PC-9 (cell line): ENCODE results near the gene JKAMP. TPM values are rescaled to one million over a fixed set of nuclear protein-coding genes. Genes with fewer than 3 reads are reported as not detected.

Source experiments
- BruUV-seq: library from RNA; stranded (reverse); fragments of 400-500 nt; replicated peaks from 2 replicates; lab custom pipeline; 2021; lab: Mats Ljungman, UMichigan
- CTCF ChIA-PET: fragments of 300-600 bp; sonication (Branson Sonifier 250); formaldehyde crosslinking; loops from one replicate; lab custom pipeline; 2022; ENCODE audit warnings: antibody characterized with exemption; lab: Charles Lee
- POLR2A ChIA-PET: fragments of 300-600 bp; sonication (Branson Sonifier 250); formaldehyde crosslinking; loops from one replicate; lab custom pipeline; 2022; ENCODE audit warnings: antibody characterized with exemption; ENCODE audit not compliant: unreplicated experiment; lab: Charles Lee
- DNase-seq, 2 experiments: peaks; one replicate each; pipeline versions ENCODE4 v3.0.0 to v3.0.0-alpha.2; 2015 to 2022; ENCODE audit warnings: mixed read lengths in 1 of 2
- H2AFZ ChIP-seq: fragments of 200-600 bp; sonication (generic); 2 replicates; pipeline ENCODE4 v1.8.1; 2017; ENCODE audit warnings: antibody characterized with exemption
- H3F3A ChIP-seq: fragments of 200-600 bp; sonication (generic); 2 replicates; pipeline ENCODE4 v1.8.1; 2017; ENCODE audit warnings: antibody characterized with exemption, mild to moderate bottlenecking, low read depth; ENCODE audit not compliant: insufficient read depth
- H3K27ac ChIP-seq: fragments of 200-600 bp; sonication (generic); 2 replicates; pipeline ENCODE4 v1.6.1; 2016; ENCODE audit warnings: mixed run types
- H3K27me3 ChIP-seq: fragments of 200-600 bp; sonication (generic); 2 replicates; pipeline ENCODE4 v1.6.1; 2016; ENCODE audit warnings: low read depth, mixed run types; ENCODE audit not compliant: insufficient read depth
- H3K36me3 ChIP-seq: fragments of 200-600 bp; sonication (generic); 2 replicates; pipeline ENCODE4 v1.6.1; 2016; ENCODE audit warnings: low read depth, mixed run types
- H3K4me1 ChIP-seq: fragments of 200-600 bp; sonication (generic); replicated peaks from 2 replicates; pipeline ENCODE4 v1.6.1; 2016; ENCODE audit warnings: mixed run types; ENCODE audit not compliant: insufficient read depth
- H3K4me2 ChIP-seq: fragments of 200-600 bp; sonication (generic); 2 replicates; pipeline ENCODE4 v1.6.1; 2017; ENCODE audit warnings: mixed run types
- H3K4me3 ChIP-seq: fragments of 200-600 bp; sonication (generic); 2 replicates; pipeline ENCODE4 v1.6.1; 2016; ENCODE audit warnings: mixed run types
- H3K79me2 ChIP-seq: fragments of 200-600 bp; sonication (generic); 2 replicates; pipeline ENCODE4 v1.6.1; 2017; ENCODE audit warnings: low read depth, mixed run types
- H3K9me2 ChIP-seq: fragments of 200-600 bp; sonication (generic); 2 replicates; pipeline ENCODE4 v1.8.1; 2017; ENCODE audit warnings: mild to moderate bottlenecking; ENCODE audit not compliant: insufficient read depth
- H3K9me3 ChIP-seq: fragments of 200-600 bp; sonication (generic); 2 replicates; pipeline ENCODE4 v1.8.1; 2016; ENCODE audit warnings: low read depth; ENCODE audit not compliant: insufficient read depth
- H4K20me1 ChIP-seq: fragments of 200-600 bp; sonication (generic); 2 replicates; pipeline ENCODE4 v1.8.1; 2017; ENCODE audit not compliant: insufficient read depth
- EZH2 ChIP-seq: fragments of 200-600 bp; sonication (generic); IDR thresholded peaks from 2 replicates; pipeline ENCODE4 v1.8.0; 2017; ENCODE audit warnings: antibody characterized with exemption, low read depth
- intact Hi-C: fragments of 100-400 bp; cut with micrococcal nuclease; formaldehyde crosslinking; loops from one replicate; pipeline ENCODE4 v1.10.0; 2022; ENCODE audit not compliant: unreplicated experiment
- total RNA-seq: library from RNA; stranded (reverse); gene quantifications from 2 replicates; pipeline ENCODE4 v1.2.3, GENCODE V29; 2021
- TF ChIP-seq, protein P1 (sequence below): fragments of 200-600 bp; sonication (generic); conservative IDR thresholded peaks from 2 replicates; pipeline ENCODE4 v1.6.1; 2017; ENCODE audit warnings: mixed run types, antibody characterized with exemption, mild to moderate bottlenecking, moderate library complexity

JKAMP gene
- total RNA-seq, 1 experiment from 2014 or later, result 60.1 TPM

DNA sequence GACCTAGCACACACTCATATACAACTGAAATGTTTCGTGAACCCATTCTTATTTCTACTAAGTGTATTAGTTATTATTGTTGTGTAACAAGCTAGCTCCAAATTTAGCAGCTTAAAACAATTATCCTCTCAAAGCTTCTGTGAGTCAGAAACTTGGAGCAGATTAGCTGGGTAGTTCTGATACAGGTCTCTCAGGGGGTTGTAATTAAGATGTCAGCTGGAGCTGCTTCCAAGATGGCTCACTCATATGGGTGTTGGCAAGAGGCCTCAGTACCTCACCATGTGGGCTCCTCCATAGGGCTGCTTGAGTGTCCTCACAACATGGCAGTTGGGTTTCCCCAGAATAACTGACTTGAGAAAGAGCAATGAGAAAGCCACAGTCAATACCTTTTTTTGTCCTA, 28.9 kb upstream of the JKAMP start:
- H3K79me2 ChIP-seq, result no peaks in the 10 kb centered on the region
- no peak overlapping the region for H3K4me2 ChIP-seq
- no peak overlapping the region for H2AFZ ChIP-seq
- TF ChIP-seq, protein P1, sequence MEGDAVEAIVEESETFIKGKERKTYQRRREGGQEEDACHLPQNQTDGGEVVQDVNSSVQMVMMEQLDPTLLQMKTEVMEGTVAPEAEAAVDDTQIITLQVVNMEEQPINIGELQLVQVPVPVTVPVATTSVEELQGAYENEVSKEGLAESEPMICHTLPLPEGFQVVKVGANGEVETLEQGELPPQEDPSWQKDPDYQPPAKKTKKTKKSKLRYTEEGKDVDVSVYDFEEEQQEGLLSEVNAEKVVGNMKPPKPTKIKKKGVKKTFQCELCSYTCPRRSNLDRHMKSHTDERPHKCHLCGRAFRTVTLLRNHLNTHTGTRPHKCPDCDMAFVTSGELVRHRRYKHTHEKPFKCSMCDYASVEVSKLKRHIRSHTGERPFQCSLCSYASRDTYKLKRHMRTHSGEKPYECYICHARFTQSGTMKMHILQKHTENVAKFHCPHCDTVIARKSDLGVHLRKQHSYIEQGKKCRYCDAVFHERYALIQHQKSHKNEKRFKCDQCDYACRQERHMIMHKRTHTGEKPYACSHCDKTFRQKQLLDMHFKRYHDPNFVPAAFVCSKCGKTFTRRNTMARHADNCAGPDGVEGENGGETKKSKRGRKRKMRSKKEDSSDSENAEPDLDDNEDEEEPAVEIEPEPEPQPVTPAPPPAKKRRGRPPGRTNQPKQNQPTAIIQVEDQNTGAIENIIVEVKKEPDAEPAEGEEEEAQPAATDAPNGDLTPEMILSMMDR, result no peak
- TF ChIP-seq EZH2, result no peak
- peaks cover 31% of the 10 kb centered on the region; the same call in 1 of the 2 replicates for H3K36me3 ChIP-seq
- BruUV-seq, result no TSS peak
- ChIA-PET CTCF (no interaction called here), POLR2A (interaction anchor here (0.6 kb wide), 1 partner anchor 152 kb away, joined by 3 read pairs; no protein-coding TSS in a partner anchor)
- H3F3A ChIP-seq, result no peaks in the 10 kb centered on the region; the same call in none of the 2 replicates
- no peaks in the 10 kb centered on the region for H3K27me3 ChIP-seq
- H3K4me3 ChIP-seq, result no peak overlapping the region
- no peaks in the 10 kb centered on the region for H3K9me2 ChIP-seq
- H4K20me1 ChIP-seq, result no peaks in the 10 kb centered on the region
- H3K9me3 ChIP-seq, result no peaks in the 10 kb centered on the region
- no peaks in the 10 kb centered on the region for H3K4me1 ChIP-seq
- intact Hi-C loops, result no loop called here
- DNase-seq, result no peak
- H3K27ac ChIP-seq, result no peak overlapping the region

GRCh38 chr14:59458486-59458885, 25.8 kb upstream of the JKAMP start:
- ChIA-PET POLR2A (no interaction called here), CTCF (interaction anchor here (0.6 kb wide), 1 partner anchor 257 kb away, joined by 11 read pairs; no protein-coding TSS in a partner anchor)
- Histone ChIP-seq H3K79me2 (no peaks in the 10 kb centered on the region), H3K4me2 (no peak overlapping the region), H3F3A (no peaks in the 10 kb centered on the region; the same call in none of the 2 replicates), H3K27ac (no peak overlapping the region), H2AFZ (no peak overlapping the region), H3K36me3 (peaks cover 44% of the 10 kb centered on the region), H4K20me1 (no peaks in the 10 kb centered on the region), H3K4me1 (no peaks in the 10 kb centered on the region), H3K9me2 (no peaks in the 10 kb centered on the region), H3K4me3 (no peak overlapping the region), H3K27me3 (no peaks in the 10 kb centered on the region), H3K9me3 (no peaks in the 10 kb centered on the region)
- BruUV-seq, result no TSS peak
- intact Hi-C loops, result no loop called here
- no peak for DNase-seq
- TF ChIP-seq EZH2, result no peak
- TF ChIP-seq, protein P1, result no peak

GRCh38 chr14:59460378-59460777, 23.9 kb upstream of the JKAMP start:
- Histone ChIP-seq H3K4me3 (no peak overlapping the region), H3K9me3 (no peaks in the 10 kb centered on the region), H3K27ac (no peak overlapping the region), H3K36me3 (peaks cover 44% of the 10 kb centered on the region), H3K27me3 (no peaks in the 10 kb centered on the region), H2AFZ (no peak overlapping the region), H3K4me2 (no peak overlapping the region), H3K4me1 (no peaks in the 10 kb centered on the region), H3K9me2 (no peaks in the 10 kb centered on the region), H4K20me1 (no peaks in the 10 kb centered on the region), H3F3A (no peaks in the 10 kb centered on the region; the same call in 1 of the 2 replicates), H3K79me2 (no peaks in the 10 kb centered on the region)
- intact Hi-C loops, result no loop called here
- BruUV-seq, result no TSS peak
- TF ChIP-seq, protein P1, result no peak
- TF ChIP-seq EZH2, result no peak
- POLR2A ChIA-PET, result no interaction called here
- DNase-seq, result no peak
- CTCF ChIA-PET, result no interaction called here
